Breast epithelium (tissue), 4 donors: ENCODE data around the gene RPL3. TPM values are rescaled to one million over a fixed set of nuclear protein-coding genes. Genes with fewer than 3 reads are reported as not detected.

ENCODE experiments used
- DNase-seq, 2 donors: peaks; one replicate each; pipeline ENCODE4 v3.0.0-alpha.2; 2019; ENCODE audit warnings: low spot score in 2 of 2
- H3K27ac ChIP-seq, 2 donors: fragments of 200-600 bp; sonication (generic) in 1 of 2; one replicate each; pipeline ENCODE4 v1.5.1; 2016 to 2019; ENCODE audit warnings: mild to moderate bottlenecking in 1 of 2
- H3K27me3 ChIP-seq, 2 donors: fragments of 200-600 bp; sonication (generic) in 1 of 2; one replicate each; pipeline versions ENCODE4 v1.5.1 to v1.6.0; 2017 to 2019; ENCODE audit warnings: control low read depth in 1 of 2, mild to moderate bottlenecking in 1 of 2
- H3K36me3 ChIP-seq: fragments of 200-600 bp; one replicate; pipeline ENCODE4 v1.5.1; 2019
- H3K4me1 ChIP-seq, 2 donors: fragments of 200-600 bp; sonication (generic); one replicate each; pipeline ENCODE4 v1.5.1; 2016 to 2019; ENCODE audit warnings: control low read depth in 1 of 2
- H3K4me3 ChIP-seq, 3 donors: fragments of 200-600 bp; sonication (generic); 1 replicate in 2 of 3; 2 replicates in 1 of 3; pipeline ENCODE4 v1.5.1; 2016 to 2019; ENCODE audit warnings: mild to moderate bottlenecking in 3 of 3, moderate library complexity in 2 of 3
- H3K9me3 ChIP-seq, 2 donors: fragments of 200-600 bp; sonication (generic) in 1 of 2; one replicate each; pipeline ENCODE4 v1.5.1; 2016 to 2019; ENCODE audit warnings: control low read depth in 1 of 2
- POLR2A ChIP-seq: fragments of 450-650 bp; IDR thresholded peaks from one replicate; pipeline ENCODE4 v1.6.1; 2016; ENCODE audit warnings: antibody characterized with exemption, mild to moderate bottlenecking, moderate library complexity
- POLR2AphosphoS5 ChIP-seq, 3 donors: sonication (generic); formaldehyde crosslinking; IDR thresholded peaks; one replicate each; pipeline ENCODE4 v1.6.1; 2017; ENCODE audit warnings: antibody characterized with exemption in 3 of 3
- intact Hi-C: fragments of 100-400 bp; cut with DNase I; formaldehyde crosslinking; loops from one replicate; pipeline ENCODE4 v1.15.1; 2023; ENCODE audit warnings: low total_unique reads
- total RNA-seq, 3 donors: library from RNA; depleted of rRNA; stranded (reverse); fragments of >200 nt; gene quantifications; one replicate each; pipeline ENCODE4 v1.1.0, GENCODE V29; 2016
- TF ChIP-seq, protein P1 (sequence below), 3 donors: fragments of 450-650 bp; IDR thresholded peaks; one replicate each; pipeline ENCODE4 v1.5.1; 2016 to 2017; ENCODE audit warnings: antibody characterized with exemption in 3 of 3, mild to moderate bottlenecking in 3 of 3, moderate library complexity in 3 of 3

The RPL3 gene
- total RNA-seq, 3 donors from 2014 or later = 1,827 to 3,262 (median 2,633) TPM

DNA sequence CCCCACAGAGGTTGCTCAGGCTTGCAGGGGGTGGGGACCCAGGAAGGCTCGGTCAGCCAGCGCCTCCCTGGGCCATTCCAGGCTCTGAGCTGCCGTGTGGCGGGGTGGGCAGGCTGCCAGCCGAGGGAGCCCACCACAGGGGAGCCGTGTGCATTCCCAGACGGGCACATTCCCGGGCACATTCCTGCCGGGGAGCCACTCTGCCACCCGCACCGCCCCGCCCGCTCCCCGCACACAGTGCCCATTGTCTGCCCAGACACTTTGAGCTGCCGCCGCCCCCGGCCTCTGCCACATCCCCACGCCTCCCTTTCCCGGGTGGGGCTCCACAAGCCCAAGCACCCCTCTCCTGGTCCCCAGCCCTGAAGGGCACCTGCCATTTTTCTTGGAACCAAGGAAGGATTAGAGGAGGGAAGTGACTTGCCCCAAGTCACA is 27.4 kb downstream of the RPL3 start:
- intact Hi-C loops = loop anchor here (5.0 to 10.0 kb wide), 2 partner anchors 47 to 560 kb away; partner anchors contain the start of gene PDGFB
- Histone ChIP-seq H3K36me3 (no peaks in the 10 kb centered on the region), H3K9me3 (no peaks in the 10 kb centered on the region), H3K27ac (peak overlapping the region; percentile 95 to 96), H3K4me3 (peak overlapping the region in 1 of 3 donors; percentile 32), H3K4me1 (peaks cover 20 to 31% of the 10 kb centered on the region in 2 donors), H3K27me3 (no peaks in the 10 kb centered on the region)
- peak in 1 of 2 donors; percentile 95 for DNase-seq
- TF ChIP-seq POLR2A (no peak), POLR2AphosphoS5 (IDR thresholded peaks at IDR 0.05) (no peak)
- TF ChIP-seq, protein P1, sequence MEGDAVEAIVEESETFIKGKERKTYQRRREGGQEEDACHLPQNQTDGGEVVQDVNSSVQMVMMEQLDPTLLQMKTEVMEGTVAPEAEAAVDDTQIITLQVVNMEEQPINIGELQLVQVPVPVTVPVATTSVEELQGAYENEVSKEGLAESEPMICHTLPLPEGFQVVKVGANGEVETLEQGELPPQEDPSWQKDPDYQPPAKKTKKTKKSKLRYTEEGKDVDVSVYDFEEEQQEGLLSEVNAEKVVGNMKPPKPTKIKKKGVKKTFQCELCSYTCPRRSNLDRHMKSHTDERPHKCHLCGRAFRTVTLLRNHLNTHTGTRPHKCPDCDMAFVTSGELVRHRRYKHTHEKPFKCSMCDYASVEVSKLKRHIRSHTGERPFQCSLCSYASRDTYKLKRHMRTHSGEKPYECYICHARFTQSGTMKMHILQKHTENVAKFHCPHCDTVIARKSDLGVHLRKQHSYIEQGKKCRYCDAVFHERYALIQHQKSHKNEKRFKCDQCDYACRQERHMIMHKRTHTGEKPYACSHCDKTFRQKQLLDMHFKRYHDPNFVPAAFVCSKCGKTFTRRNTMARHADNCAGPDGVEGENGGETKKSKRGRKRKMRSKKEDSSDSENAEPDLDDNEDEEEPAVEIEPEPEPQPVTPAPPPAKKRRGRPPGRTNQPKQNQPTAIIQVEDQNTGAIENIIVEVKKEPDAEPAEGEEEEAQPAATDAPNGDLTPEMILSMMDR (IDR thresholded peaks at IDR 0.05) = no peak

DNA sequence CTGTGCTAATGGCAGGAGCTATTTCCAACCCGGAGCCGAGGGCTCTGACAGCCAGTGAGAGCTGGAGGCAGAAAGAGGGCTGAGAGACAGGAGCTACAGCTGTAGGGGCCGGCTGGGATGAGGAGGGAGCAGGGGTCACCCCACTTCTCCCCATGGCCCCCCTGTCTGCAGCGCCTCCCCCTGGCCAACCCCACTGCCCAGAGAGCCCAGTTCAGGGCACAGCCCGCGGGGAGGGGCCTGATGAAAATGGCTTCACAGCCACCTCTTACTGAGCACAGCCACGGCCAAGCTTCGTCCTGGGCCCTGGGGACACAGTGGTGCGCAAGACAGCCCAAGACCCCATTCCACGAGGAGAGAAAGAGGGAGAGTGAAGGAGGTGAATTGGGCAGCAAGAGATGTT is 27.9 kb downstream of the RPL3 start:
- no peak for DNase-seq
- Histone ChIP-seq H3K9me3 (no peaks in the 10 kb centered on the region), H3K36me3 (no peaks in the 10 kb centered on the region), H3K27me3 (no peaks in the 10 kb centered on the region), H3K4me3 (no peak overlapping the region), H3K4me1 (peaks cover 20 to 26% of the 10 kb centered on the region in 2 donors), H3K27ac (peak overlapping the region; percentile 95 to 96)
- TF ChIP-seq POLR2A = no peak
- no peak for TF ChIP-seq POLR2AphosphoS5 (IDR thresholded peaks at IDR 0.05)
- TF ChIP-seq, protein P1 (IDR thresholded peaks at IDR 0.05) = no peak
- intact Hi-C loops = loop anchor here (5.0 to 10.0 kb wide), 2 partner anchors 47 to 559 kb away; partner anchors contain the start of gene PDGFB

- H3K9me3 ChIP-seq = no peaks in the 10 kb centered on the region
- H3K4me1 ChIP-seq = peaks cover 20 to 26% of the 10 kb centered on the region in 2 donors
- H3K36me3 ChIP-seq = no peaks in the 10 kb centered on the region
- DNase-seq = peak; percentile 81 to 84
- no peak for TF ChIP-seq POLR2A
- TF ChIP-seq POLR2AphosphoS5 (IDR thresholded peaks at IDR 0.05) = peak in 1 of 3 donors; percentile 27
- no peaks in the 10 kb centered on the region for H3K27me3 ChIP-seq
- intact Hi-C loops = loop anchor here (5.0 to 10.0 kb wide), 2 partner anchors 46 to 558 kb away; partner anchors contain the start of gene PDGFB
- H3K27ac ChIP-seq = peak overlapping the region; percentile 95 to 96
- no peak overlapping the region for H3K4me3 ChIP-seq
These were observed 28.7 kb downstream of the RPL3 start for GRCh38 chr22:39290724-39291161.

- no peak for DNase-seq
- peaks cover 20 to 26% of the 10 kb centered on the region in 2 donors for H3K4me1 ChIP-seq
- TF ChIP-seq, protein P1 (IDR thresholded peaks at IDR 0.05) = no peak
- no peak for TF ChIP-seq POLR2AphosphoS5 (IDR thresholded peaks at IDR 0.05)
- no peak for TF ChIP-seq POLR2A
- H3K4me3 ChIP-seq = no peak overlapping the region
- H3K27ac ChIP-seq = peak overlapping the region; percentile 95 to 96
- no peaks in the 10 kb centered on the region for H3K36me3 ChIP-seq
- peaks cover under 1 to 2% of the 10 kb centered on the region in 2 donors for H3K9me3 ChIP-seq
- intact Hi-C loops = loop anchor here (5.0 to 10.0 kb wide), 2 partner anchors 45 to 558 kb away; partner anchors contain the start of gene PDGFB
- H3K27me3 ChIP-seq = no peaks in the 10 kb centered on the region
These were observed 29.3 kb downstream of the RPL3 start for GRCh38 chr22:39289975-39290720.

DNA sequence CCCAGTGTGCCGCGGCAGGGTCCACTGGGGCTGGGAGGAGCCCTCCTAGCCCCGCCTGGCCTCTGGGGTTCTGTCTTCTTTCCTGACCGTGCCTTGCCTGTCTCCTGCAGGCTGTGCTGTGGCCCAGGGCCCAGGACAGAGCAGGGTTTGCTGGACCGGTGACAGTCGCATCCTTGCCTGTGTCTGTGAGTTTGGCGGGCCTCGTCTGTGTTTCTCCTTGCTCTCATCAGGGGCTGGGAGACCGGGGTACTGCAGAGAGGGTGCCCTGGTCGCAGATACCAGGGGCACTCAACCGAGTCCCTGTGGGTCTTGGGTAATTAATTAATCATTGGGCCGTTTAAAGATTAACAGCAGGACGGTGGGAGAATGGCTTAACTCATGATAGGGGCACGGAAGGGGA is 29.9 kb downstream of the RPL3 start:
- TF ChIP-seq POLR2A = no peak
- no peak for TF ChIP-seq POLR2AphosphoS5 (IDR thresholded peaks at IDR 0.05)
- TF ChIP-seq, protein P1 (IDR thresholded peaks at IDR 0.05) = no peak
- Histone ChIP-seq H3K4me3 (no peak overlapping the region), H3K27ac (peak overlapping the region in 1 of 2 donors; percentile 96), H3K36me3 (no peaks in the 10 kb centered on the region), H3K4me1 (peaks cover 20 to 26% of the 10 kb centered on the region in 2 donors), H3K27me3 (no peaks in the 10 kb centered on the region), H3K9me3 (peaks cover 6 to 8% of the 10 kb centered on the region in 2 donors)
- DNase-seq = no peak
- intact Hi-C loops = no loop called here
